GM20431 (cell line): Measurements from ENCODE around the gene IRX2.

Experiments
- in situ Hi-C: fragments of 300-500 bp; cut with MseI, MboI; formaldehyde crosslinking; loops from one replicate; pipeline ENCODE4 v1.15.0; 2020; ENCODE audit warnings: low sequenced_read_pairs; ENCODE audit not compliant: unreplicated experiment

Gene IRX2

GRCh38 chr5:2721385-2722138, 29.9 kb downstream of the IRX2 start:
- in situ Hi-C loops = no loop called here

GRCh38 chr5:2719332-2719731, 32.1 kb downstream of the IRX2 start:
- in situ Hi-C loops = no loop called here

DNA sequence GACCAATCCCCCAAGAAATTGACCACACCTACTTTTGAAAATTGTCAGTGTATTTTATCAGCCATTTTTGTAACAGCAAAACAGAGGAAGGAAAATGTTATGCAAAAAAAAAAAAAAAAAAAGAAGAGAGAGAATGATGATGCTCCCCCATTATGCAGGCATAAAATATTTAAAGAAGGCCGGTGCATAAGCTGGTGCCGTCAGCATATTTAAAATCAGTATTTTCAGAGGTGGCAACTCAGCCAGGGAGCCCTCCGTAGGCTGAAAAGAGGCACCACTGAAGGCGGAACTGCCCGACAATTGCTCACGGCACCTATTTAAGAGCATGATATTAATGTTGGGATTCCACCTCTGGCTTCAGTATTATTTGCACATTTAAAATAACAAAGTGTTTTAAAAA, 33.4 kb downstream of the IRX2 start:
- in situ Hi-C loops = no loop called here

- in situ Hi-C loops = no loop called here
Measured at GRCh38 chr5:2715856-2716255, 35.6 kb downstream of the IRX2 start.

DNA sequence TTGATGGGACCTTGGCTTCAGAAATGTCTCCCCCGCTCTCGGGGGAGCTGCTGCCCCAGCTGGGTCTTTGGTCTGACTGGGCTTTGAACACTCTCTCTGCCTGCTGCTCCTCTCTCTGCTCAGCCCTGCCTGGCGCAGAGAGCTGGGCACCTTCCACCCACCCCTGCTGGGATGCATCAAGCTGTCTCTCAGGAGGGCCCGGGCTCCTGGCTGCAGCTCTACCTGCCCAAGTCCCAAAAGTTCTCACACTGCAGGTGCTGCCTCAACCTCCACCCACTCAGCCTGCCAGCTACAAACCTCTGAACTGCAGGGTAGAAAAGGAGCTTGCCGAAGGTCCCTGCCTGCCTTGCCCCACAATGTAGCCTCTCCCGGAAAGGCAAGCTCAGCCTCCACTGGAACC, 36.7 kb downstream of the IRX2 start:
- in situ Hi-C loops = no loop called here

DNA sequence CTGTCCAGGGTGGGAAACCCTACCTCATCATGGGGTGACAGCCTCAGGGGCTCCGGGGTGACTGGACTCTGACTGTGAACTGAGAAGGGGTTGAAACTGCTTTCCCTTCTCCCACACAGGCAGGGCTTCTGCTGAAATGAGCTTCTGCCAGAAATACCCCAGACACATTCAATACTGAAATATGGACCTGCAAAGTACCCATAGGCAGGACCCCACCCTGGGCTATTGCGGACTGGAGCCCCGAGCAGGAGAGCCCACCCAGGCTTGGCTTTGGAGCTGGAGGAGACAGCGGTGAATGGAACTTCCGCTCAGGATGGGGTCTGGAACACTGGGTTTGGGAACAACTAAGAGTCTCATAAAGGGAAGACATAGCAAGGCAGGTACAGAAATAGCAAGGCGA, 37.5 kb downstream of the IRX2 start:
- in situ Hi-C loops = no loop called here

- in situ Hi-C loops = no loop called here
Measured at GRCh38 chr5:2711446-2712425, 39.7 kb downstream of the IRX2 start.

DNA sequence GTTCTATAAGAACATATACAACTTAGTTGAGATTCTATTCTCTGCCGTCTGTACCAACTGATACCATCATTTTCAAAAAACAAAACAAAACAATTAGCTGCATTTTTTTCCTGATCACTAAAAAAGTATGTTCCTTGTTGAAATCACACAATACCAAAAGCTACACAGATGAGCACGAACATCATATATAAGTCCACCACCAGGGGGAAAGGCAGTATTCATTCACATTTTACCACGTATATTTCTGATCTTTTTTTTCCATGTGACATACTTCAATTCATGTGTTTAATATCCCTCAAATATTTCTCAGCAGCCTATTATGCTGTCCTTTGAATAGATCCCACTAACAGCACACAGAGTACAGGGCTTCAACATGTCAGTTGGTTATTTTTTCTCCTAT, 40.6 kb downstream of the IRX2 start:
- in situ Hi-C loops = no loop called here

DNA sequence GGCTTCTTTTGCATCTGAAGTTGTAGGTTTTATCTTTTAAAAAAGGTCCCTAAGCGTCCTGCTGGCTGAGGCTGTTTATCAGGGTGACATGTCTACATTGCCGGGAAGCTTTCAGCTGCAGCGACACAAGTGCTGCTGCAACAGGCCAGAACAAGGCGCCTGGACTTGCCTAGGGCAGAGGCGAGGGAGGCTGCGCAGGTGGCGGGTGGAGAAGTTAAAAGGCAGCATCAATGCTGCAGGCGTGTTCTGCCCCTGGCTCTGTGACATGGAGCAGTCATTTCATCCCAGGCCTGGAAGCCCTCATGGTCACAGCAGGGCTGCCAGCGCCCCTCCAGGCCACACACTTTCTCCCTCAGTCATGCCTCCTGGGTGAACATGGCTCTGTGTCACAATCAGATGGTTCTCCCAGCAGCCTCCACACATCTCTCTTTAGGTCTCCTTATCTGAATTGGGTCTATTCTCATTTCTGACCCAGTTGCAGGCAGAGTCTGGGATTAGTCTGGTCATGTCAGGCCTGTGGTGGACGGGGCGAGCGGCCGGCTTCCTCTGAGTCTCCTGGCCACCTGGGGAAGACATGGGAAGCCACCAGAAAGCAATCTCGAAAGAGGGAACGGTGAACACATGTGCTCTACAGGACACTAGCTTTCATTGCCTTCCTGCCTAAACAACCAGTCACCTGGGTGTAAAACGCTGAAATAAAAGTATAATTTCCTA, 41.3 kb downstream of the IRX2 start:
- in situ Hi-C loops = no loop called here

DNA sequence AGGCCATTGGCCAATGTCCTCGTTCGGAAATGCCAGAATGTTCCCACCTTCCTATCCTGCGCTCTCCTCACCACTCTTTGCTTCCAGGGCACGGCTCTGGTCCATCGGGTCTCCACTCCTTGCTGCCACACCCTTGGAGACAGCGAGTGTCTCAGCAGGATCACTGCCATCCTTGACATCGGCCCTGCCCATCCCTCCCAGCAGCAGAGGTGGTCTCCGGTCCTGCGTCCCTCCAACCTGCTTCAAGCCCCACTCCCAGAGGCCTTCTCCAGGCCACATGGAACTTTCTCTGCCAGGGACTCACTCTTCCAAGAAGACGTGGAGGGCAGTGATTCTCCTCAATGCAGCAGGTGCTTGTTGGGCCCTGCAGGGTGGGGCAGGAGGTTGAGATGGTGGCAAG, 42.7 kb downstream of the IRX2 start:
- in situ Hi-C loops = no loop called here

- in situ Hi-C loops = no loop called here
Measured at GRCh38 chr5:2708132-2708531, 43.3 kb downstream of the IRX2 start.

DNA sequence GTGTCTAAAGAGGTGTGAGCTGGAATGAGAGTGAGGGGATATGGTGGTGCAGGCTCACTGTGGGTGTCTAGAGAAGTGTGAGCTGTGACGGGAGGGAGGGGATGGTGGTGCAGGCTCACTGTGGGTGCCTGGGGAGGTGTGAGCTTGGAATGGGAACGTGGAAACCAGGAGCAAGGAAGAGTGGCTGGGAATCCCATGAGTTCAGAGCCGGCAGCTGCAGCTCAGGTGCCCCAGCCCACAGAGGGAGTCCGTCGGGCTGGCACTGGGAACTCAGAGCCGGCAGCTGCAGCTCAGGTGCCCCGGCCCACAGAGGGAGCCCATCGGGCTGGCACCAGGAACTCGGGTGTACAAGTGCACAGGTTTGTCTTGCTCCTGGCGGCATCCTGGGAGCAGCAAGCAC, 45.6 kb downstream of the IRX2 start:
- in situ Hi-C loops = no loop called here

DNA sequence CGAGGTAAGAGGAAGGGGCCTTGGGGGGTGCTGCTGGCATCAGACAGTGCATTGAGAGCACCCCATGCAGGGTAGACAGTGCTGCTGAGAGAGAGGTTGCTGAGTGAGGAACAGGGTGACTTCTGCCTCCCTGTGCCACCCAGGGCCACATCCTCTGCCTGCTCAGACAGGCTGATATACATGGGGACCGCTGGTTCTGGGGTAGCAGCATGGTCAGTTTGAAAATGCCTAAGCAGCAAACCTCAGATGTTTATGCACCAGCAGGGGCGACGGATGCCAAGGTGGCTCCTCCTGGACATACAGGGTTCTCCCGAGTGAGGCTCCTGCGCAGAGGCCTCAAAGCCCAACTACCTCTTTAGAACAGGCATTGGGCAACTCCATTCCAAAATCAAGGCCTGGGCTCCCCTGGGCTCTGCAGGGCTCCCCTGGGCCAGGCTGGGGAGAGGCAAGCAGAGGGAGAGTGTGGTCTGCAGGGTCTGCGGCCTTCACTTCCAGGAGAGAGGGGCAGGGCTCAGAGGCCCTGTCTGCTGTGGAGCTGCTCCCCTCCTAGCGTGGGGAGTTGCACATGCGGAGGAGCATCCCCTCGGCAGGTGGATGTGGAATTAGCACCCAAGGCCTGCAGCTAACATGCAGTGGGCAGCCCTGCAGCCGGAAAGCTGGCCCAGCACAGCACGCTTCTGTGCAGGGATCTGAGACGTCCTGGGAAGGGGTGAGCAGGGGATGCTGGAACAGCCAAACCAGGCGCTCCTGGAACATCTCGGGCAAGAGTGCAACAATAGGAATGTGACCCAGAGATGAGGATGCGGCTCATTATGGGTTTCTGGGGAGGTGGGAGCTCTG, 46.5 kb downstream of the IRX2 start:
- in situ Hi-C loops = no loop called here

GRCh38 chr5:2704111-2704510, 47.4 kb downstream of the IRX2 start:
- in situ Hi-C loops = no loop called here

- in situ Hi-C loops = no loop called here
Measured at GRCh38 chr5:2703615-2704014, 47.9 kb downstream of the IRX2 start.

DNA sequence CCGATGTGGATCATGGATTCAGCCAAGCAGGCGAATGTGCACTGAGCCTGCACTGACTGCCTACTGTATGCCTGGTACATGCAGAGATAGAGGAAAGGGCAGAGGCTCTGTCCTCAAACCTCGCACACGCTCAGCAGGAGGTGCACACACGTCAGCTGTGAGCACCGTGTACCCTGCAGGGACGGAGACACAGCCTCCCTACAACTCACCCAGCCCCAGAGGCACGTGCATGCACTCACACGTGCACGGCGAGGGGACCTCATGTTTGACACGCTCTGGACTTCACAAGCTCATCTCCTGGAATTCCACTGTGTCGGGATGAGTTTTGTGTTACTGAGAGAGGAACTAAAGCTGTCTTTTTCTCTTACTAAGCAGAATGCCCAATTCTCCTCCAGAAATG, 48.4 kb downstream of the IRX2 start:
- in situ Hi-C loops = no loop called here

GRCh38 chr5:2702096-2702879, 49.2 kb downstream of the IRX2 start:
- in situ Hi-C loops = no loop called here

GRCh38 chr5:2701592-2701991, 49.9 kb downstream of the IRX2 start:
- in situ Hi-C loops = no loop called here

DNA sequence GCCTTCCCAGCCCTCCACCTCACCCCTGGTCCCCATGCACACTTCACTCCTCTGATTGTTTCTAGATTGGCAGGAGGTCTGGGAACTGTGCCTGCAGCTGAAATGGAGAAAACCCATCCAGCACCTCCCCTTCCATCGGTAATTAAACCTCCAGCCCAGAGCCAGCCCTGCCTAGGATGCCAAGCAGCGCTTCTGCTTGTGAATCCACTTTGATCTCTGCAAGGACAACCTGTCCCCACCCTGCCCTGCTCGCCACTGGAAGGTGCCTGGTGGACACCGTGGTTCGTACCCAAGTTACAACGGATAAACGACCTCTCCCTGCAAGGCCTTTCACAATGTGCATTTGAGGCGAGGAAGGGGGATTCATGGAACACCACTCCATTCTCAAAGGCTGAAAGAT, 50.6 kb downstream of the IRX2 start:
- in situ Hi-C loops = no loop called here
